Panc1 (cell line): ENCODE data around the gene IL36RN. TPM values are rescaled to one million over a fixed set of nuclear protein-coding genes. Genes with fewer than 3 reads are reported as not detected.

Source experiments
- ATAC-seq: fragments of 200-7000 bp; cut with Tn5 transposase; 2 replicates; pipeline ENCODE4 v1.9.1; 2020; ENCODE audit warnings: mild to moderate bottlenecking, moderate library complexity
- BruUV-seq: library from RNA; stranded (reverse); fragments of 400-500 nt; replicated peaks from 2 replicates; lab custom pipeline; 2021; lab: Mats Ljungman, UMichigan
- CTCF ChIA-PET: fragments of 300-600 bp; sonication (Branson Sonifier 250); formaldehyde crosslinking; loops from one replicate; lab custom pipeline; 2022; ENCODE audit warnings: antibody characterized with exemption; lab: Charles Lee
- POLR2A ChIA-PET: fragments of 300-600 bp; sonication (Branson Sonifier 250); formaldehyde crosslinking; loops from one replicate; lab custom pipeline; 2022; ENCODE audit warnings: antibody characterized with exemption; lab: Charles Lee
- DNase-seq: peaks from one replicate; pipeline ENCODE4 v3.0.0-alpha.2; 2010; ENCODE audit warnings: low read depth, low spot score
- H3K27ac ChIP-seq: 2 replicates; pipeline ENCODE4 v1.5.1; 2011; ENCODE audit warnings: mild to moderate bottlenecking, low read length, inconsistent platforms
- H3K27me3 ChIP-seq: fragments of 200-500 bp; sonication (Bioruptor generic); 2 replicates; pipeline ENCODE4 v1.6.0; 2014; ENCODE audit warnings: low read length, inconsistent platforms; ENCODE audit not compliant: control insufficient read depth, insufficient read depth
- H3K36me3 ChIP-seq: fragments of 200-500 bp; sonication (Bioruptor generic); 2 replicates; pipeline ENCODE4 v1.5.1; 2014; ENCODE audit warnings: inconsistent platforms, mild to moderate bottlenecking, low read length, moderate library complexity; ENCODE audit not compliant: control insufficient read depth, insufficient read depth
- H3K4me1 ChIP-seq: 2 replicates; pipeline ENCODE4 v1.5.1; 2011; ENCODE audit warnings: inconsistent platforms, mild to moderate bottlenecking, low read length, moderate library complexity; ENCODE audit not compliant: control insufficient read depth, insufficient read depth
- H3K4me3 ChIP-seq, 2 experiments: 2 replicates each; pipeline ENCODE4 v1.5.1; 2011 to 2012; ENCODE audit warnings: low read depth in 2 of 2, low read length in 2 of 2, mild to moderate bottlenecking in 2 of 2, inconsistent platforms in 1 of 2, moderate library complexity in 1 of 2
- H3K9me3 ChIP-seq: fragments of 200-500 bp; sonication (Bioruptor generic); 2 replicates; pipeline ENCODE4 v1.5.1; 2014; ENCODE audit warnings: low read depth, mild to moderate bottlenecking, inconsistent platforms, low read length, moderate library complexity; ENCODE audit not compliant: control insufficient read depth, insufficient read depth
- POLR2AphosphoS5 ChIP-seq: IDR thresholded peaks from 2 replicates; pipeline ENCODE4 v1.6.1; 2012; ENCODE audit warnings: mild to moderate bottlenecking, low read depth, low read length, moderate library complexity
- REST ChIP-seq, 2 experiments: IDR thresholded peaks; 2 replicates each; pipeline ENCODE4 v1.6.1; 2011 to 2012; ENCODE audit warnings: low read depth in 2 of 2, control low read depth in 1 of 2, low read length in 1 of 2, mild to moderate bottlenecking in 1 of 2, moderate library complexity in 1 of 2; ENCODE audit not compliant: insufficient read depth in 1 of 2
- SIN3A ChIP-seq: IDR thresholded peaks from 2 replicates; pipeline ENCODE4 v1.6.1; 2012; ENCODE audit warnings: low read depth, mild to moderate bottlenecking, low read length, moderate library complexity, borderline replicate concordance; ENCODE audit not compliant: insufficient read depth
- TCF7L2 ChIP-seq: IDR thresholded peaks from 2 replicates; pipeline ENCODE4 v1.6.1; 2011; ENCODE audit warnings: mild to moderate bottlenecking, low read depth, low read length, inconsistent platforms
- in situ Hi-C: cut with HindIII; loops from 2 replicates; pipeline ENCODE4 v1.10.0; 2016; ENCODE audit warnings: low sequenced_read_pairs, low pct_unique_long_range_greater_than_20kb
- intact Hi-C: fragments of 100-400 bp; cut with micrococcal nuclease; formaldehyde crosslinking; loops from one replicate; pipeline ENCODE4 v1.10.0; 2022; ENCODE audit not compliant: unreplicated experiment
- total RNA-seq: library from RNA; stranded (reverse); gene quantifications from one replicate; pipeline ENCODE4 v1.2.1, GENCODE V29; 2021; ENCODE audit not compliant: unreplicated experiment
- TF ChIP-seq, protein P1 (sequence below): fragments of 450-650 bp; IDR thresholded peaks from 2 replicates; pipeline ENCODE4 v1.5.1; 2017; ENCODE audit warnings: mild to moderate bottlenecking

IL36RN gene
- total RNA-seq, 1 experiment from 2014 or later, result not detected

GRCh38 chr2:113104054-113104611, 45.1 kb downstream of the IL36RN start:
- Histone ChIP-seq H3K27me3 (peaks cover 6% of the 10 kb centered on the region; the same call in 1 of the 2 replicates), H3K4me1 (no peaks in the 10 kb centered on the region), H3K4me3 (no peak overlapping the region), H3K27ac (no peak overlapping the region), H3K9me3 (no peaks in the 10 kb centered on the region), H3K36me3 (no peaks in the 10 kb centered on the region)
- intact Hi-C loops (no loop called here), in situ Hi-C loops (no loop called here)
- BruUV-seq, result no TSS peak
- ATAC-seq (no peak), DNase-seq (no peak)
- ChIA-PET POLR2A (no interaction called here), CTCF (no interaction called here)
- TF ChIP-seq TCF7L2 (no peak), SIN3A (no peak), POLR2AphosphoS5 (no peak), REST (IDR thresholded peaks at IDR 0.05; ENCODE audit: insufficient read depth in 1 of 2, low read depth in 2 of 2, low read length in 1 of 2) (no peak)
- TF ChIP-seq, protein P1, sequence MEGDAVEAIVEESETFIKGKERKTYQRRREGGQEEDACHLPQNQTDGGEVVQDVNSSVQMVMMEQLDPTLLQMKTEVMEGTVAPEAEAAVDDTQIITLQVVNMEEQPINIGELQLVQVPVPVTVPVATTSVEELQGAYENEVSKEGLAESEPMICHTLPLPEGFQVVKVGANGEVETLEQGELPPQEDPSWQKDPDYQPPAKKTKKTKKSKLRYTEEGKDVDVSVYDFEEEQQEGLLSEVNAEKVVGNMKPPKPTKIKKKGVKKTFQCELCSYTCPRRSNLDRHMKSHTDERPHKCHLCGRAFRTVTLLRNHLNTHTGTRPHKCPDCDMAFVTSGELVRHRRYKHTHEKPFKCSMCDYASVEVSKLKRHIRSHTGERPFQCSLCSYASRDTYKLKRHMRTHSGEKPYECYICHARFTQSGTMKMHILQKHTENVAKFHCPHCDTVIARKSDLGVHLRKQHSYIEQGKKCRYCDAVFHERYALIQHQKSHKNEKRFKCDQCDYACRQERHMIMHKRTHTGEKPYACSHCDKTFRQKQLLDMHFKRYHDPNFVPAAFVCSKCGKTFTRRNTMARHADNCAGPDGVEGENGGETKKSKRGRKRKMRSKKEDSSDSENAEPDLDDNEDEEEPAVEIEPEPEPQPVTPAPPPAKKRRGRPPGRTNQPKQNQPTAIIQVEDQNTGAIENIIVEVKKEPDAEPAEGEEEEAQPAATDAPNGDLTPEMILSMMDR, result no peak

- no peaks in the 10 kb centered on the region for H3K36me3 ChIP-seq
- no peaks in the 10 kb centered on the region for H3K9me3 ChIP-seq
- ATAC-seq (no peak), DNase-seq (no peak)
- intact Hi-C loops (no loop called here), in situ Hi-C loops (no loop called here)
- CTCF ChIA-PET, result no interaction called here
- no peak overlapping the region for H3K4me3 ChIP-seq
- no peak for TF ChIP-seq SIN3A
- no peak for TF ChIP-seq POLR2AphosphoS5
- no peak for TF ChIP-seq TCF7L2
- TF ChIP-seq, protein P1, result no peak
- TF ChIP-seq REST (IDR thresholded peaks at IDR 0.05; ENCODE audit: insufficient read depth in 1 of 2, low read depth in 2 of 2, low read length in 1 of 2), result no peak
- POLR2A ChIA-PET, result no interaction called here
- no peak overlapping the region for H3K27ac ChIP-seq
- H3K27me3 ChIP-seq, result peaks cover 6% of the 10 kb centered on the region; the same call in 1 of the 2 replicates
- no TSS peak for BruUV-seq
- no peaks in the 10 kb centered on the region for H3K4me1 ChIP-seq
Observed at GRCh38 chr2:113105047-113105785, 46.2 kb downstream of the IL36RN start.
